Activated T-helper 1 cell treated with anti-CD3 and anti-CD28 coated beads, Interleukin-2, amount 50 U/mL, for 16 hours (primary cell): ENCODE data around the gene ITGB1BP1.

Source experiments
- DNase-seq, 2 donors: peaks; one replicate each; pipeline ENCODE4 v3.0.0-alpha.2; 2020; ENCODE audit warnings: low read depth in 1 of 2, low spot score in 1 of 2

ITGB1BP1 gene

DNA sequence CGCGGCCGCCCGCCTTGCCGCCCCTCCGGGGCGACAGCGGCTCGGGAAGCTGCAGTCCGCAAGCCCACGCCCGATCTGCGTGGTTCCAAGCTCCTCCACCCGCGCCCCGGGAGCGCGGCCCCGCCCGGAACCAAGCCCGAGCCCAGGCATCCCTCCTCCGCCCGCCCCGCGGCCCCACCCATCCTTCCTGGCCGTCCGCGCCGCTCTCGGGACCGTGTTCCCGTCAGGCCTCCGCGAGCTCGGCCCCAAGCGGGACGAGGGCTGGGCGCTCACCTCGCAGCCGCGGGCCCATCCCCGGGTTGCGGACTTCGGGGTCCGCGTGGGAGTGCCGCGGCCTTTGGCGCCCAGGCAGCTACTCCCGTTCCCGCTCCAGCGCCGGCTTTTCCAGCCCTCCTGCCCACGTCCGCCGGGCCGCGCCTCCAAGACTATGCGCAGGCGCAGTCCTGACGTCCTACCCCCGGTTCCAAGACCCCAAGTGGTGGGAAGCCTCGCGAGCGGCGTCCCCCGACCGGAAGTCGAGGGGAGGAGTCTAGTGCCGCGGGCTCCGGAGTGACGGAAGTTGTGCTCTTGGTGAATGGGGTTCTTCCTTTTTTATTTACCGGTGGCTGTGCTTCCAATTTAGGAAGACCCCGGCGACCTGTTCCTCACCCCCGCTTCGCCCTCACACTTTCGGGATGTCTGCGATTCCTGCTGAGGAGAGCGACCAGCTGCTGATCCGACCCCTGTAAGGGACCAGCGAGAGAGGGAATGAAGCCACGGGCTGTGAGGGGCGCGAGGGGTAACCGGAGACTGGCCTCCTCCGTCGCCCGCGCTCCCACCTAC lies at the start of gene ITGB1BP1, which contains the start of gene CPSF3:
TSS of gene ITGB1BP1 (minus strand) at position 429 of the 822 bp plus-strand sequence. CDS start 4,831 bp downstream, outside the sequence.
TSS of gene CPSF3 (plus strand) at position 555 of the 822 bp plus-strand sequence. CDS start at position 675, 120 bp downstream.
- DNase-seq, result peak; percentile 91 to 96

- DNase-seq, result no peak
These were observed 49.2 kb upstream of the ITGB1BP1 start for GRCh38 chr2:9472511-9472910.

DNA sequence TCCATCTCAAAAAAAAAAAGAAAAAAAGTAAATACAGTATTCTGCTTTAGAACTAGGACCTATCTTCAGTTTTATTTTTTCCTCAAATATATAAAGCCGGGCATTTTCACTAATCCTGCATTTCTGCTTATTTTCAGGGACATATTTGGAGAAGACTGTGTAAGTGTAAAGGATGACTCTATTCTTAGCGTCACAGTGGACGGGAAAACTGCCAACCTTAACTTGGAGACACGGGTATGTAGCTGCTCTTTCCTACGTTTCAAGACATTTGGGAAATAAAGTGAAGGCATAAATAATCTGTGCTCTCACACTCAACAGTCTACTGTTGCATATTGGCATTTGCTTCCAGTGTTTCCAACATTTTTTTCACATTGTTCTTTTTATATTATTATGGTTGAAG lies 47.9 kb upstream of the ITGB1BP1 start:
- no peak for DNase-seq

DNA sequence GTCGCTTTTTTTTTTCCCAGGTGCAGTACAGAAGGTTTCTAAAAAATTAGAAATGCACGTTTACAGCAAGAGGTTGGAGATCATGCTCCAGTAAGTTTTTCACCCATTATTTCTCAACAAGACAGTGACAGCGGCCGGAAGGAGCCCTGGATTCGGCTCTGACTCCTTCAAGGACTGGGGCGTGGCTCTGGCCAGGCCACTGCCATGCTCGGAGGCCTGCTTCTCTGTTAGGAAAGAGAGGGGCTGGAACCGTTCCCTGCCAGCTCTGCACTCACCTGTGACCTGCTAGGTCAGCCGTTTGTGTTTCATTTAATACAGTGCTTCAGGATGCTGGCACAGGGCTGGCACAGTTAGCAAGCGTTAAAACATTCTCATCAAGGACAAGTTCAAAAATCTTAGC lies 44.4 kb upstream of the ITGB1BP1 start:
- DNase-seq, result no peak

DNA sequence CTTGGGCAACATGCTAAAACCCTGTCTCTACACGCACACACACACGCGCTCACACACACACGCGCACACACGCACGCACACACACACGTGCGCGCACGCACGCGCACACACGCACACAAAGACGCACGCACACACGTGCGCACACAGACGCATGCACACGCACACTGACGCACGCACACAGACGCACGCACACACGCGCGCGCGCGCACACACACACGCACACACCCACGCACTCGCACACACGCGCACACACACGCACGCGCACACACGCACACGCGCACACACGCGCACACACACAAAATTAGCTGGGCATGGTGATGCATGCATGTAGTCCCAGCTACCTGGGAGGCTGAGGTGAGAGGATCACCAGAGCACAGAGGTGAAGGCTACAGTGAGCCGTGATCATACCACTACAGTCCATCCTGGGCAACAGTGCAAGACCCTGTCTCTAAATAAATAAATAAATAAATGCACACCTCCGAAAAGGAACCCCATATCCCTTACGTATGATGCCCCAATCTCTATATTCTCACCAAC lies 42.9 kb upstream of the ITGB1BP1 start:
- DNase-seq, result no peak

GRCh38 chr2:9465170-9465569 lies 41.8 kb upstream of the ITGB1BP1 start:
- DNase-seq, result no peak

DNA sequence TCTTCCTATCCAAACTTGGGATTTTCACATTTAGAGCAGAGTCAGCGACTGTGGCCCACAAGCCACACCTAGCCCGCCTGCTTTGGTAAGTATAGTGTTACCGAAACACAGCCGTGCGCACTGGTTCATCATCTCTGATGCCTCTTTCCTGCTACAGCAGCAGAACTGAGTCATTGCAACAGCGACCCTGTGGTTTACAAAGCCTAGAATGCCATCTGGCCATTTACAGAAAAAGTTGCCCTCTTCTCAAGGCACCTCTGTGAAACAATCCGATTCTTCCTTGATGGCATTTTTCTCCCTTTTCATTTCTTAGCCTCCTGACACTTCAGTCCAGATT lies 40.3 kb upstream of the ITGB1BP1 start:
- no peak for DNase-seq

DNA sequence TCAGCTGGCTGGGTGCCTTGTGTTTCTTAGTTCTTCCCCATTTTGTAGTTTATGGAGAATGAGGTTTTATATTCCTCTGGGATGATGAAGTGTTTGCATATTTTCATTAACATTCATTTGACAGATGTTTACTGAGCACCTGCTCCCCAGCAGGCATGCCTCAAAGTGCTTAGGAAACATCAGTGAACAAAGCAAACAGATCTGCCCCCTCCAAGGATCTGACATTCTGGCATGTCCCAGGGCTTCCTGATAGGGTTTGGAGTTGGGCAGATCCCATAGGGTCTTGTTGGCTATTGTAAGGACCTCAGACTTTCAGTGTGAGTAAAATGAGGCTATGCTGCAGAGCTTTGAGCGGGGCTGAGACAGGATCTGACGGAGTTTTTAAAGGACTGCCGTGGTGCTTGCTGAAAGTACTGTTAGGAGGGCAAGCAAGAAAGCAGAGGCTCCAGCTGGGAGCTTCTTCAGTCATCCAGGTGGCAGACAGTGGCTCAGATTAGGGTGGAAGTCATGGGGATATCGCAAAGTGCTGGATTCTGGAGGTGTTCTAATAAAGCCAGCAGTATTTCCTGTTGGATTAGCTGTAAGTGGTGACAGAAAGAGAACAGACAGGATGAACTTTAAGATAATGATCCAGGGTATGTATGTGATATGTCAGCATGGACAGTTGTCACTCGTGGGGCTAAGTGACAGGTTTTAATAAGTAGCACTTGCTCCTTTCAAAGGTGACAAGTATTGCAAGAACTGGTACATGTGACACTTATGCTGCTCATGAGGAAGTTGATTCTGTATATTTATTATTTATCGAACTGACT lies 39.8 kb upstream of the ITGB1BP1 start:
- DNase-seq, result no peak

DNA sequence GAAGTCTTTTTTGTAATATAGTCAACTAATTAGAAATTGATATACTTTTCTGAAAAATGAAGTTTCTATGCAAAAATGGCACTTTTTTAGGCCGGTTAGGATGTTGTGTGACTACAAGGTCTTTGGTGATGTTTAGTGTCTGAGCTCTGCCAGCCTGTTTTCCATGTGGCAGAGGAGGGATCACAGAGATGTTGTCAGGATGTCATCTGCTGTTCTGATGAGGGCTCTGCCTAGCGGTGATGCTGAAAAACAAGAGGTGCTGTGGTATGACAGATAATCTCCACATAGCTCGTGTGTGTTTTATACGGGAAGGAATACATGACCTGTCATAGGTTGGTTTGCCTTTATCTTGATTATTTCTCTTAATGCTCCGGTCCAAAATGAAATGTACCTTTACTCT lies 39.0 kb upstream of the ITGB1BP1 start:
- DNase-seq, result no peak

- DNase-seq, result no peak
These were observed 37.8 kb upstream of the ITGB1BP1 start for GRCh38 chr2:9461079-9461478.

- no peak for DNase-seq
These were observed 37.2 kb upstream of the ITGB1BP1 start for GRCh38 chr2:9460441-9461017.

- no peak for DNase-seq
These were observed 27.9 kb upstream of the ITGB1BP1 start for GRCh38 chr2:9451231-9451630.

- DNase-seq, result no peak
These were observed 21.8 kb upstream of the ITGB1BP1 start for GRCh38 chr2:9445089-9445488.

GRCh38 chr2:9443526-9443925 lies 20.2 kb upstream of the ITGB1BP1 start:
- no peak for DNase-seq

DNA sequence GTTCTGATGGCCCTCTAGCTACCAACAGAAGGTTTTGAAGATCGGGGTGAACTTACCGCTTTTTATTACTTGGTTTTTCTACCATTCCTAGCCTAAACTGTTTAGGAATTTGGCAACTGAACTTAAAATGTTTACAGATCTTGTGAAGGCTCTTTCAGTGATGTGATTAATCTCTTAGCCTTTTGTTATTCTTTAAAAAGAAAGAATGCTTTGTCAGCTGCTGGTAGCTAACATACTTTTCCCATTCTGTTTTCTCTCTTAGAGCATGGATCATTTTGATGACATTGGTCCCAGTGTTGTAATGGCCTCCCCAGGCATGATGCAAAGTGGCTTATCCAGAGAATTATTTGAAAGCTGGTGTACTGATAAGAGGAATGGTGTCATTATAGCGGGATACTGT lies 18.2 kb upstream of the ITGB1BP1 start:
- DNase-seq, result no peak

DNA sequence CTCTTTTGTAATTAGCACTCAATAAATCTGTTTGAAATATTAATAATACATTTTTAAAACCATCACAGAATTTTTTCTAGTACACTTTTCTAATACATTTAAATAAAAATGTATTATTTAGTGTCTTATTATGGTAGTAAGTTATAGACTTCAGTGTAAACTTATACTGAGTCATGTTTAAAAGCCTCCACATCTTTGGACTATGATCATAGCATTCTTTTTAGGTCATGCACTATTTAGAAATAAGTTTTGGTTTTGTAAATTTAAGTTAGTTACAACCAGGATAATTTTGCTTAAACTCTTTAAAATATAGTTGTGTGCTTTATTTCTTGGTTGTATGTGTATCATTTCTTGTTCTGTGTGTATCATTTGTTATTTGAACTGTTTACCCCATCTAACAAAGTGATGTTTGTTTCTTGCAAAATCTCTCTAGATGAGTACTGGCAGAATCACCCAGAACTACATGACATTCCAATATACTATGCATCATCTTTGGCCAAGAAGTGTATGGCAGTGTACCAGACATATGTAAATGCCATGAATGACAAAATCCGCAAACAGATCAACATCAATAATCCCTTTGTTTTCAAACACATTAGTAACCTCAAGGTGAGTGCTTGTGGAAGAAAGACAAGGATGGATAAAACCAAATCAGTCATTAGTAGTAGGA lies 16.9 kb upstream of the ITGB1BP1 start:
- DNase-seq, result no peak

GRCh38 chr2:9439536-9439935 lies 16.2 kb upstream of the ITGB1BP1 start:
- DNase-seq, result no peak

DNA sequence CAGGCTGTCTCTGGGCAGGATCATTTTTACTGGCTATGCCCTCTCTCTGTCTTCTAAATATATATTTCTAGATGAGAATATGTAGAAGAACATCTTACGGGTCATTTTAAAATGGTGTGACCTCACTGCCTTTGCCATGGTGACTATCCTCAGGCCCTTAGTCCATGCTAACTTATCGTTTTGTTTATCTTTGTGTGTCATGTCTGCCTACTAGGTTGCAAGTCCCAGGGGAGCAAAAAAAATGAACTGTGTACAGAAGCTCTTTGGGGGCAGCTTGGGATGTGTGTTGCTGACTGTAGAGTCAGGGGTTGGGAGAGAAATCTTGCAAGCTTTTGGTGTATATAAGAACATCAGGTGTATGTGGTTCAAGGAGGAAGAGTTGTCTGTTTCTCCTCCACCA lies 11.2 kb upstream of the ITGB1BP1 start:
- DNase-seq, result no peak

GRCh38 chr2:9430316-9431293 lies 7.3 kb upstream of the ITGB1BP1 start:
- no peak for DNase-seq
